Esophagus muscularis mucosa (tissue), 4 donors: ENCODE results near the gene TMEM258. TPM values are rescaled to one million over a fixed set of nuclear protein-coding genes. Genes with fewer than 3 reads are reported as not detected.

Source experiments
- DNase-seq: peaks from one replicate; pipeline ENCODE4 v3.0.0-alpha.2; 2017; ENCODE audit errors: extremely low spot score
- H3K27ac ChIP-seq, 4 donors: fragments of 200-600 bp; sonication (generic); replicated peaks in 1 of 4; 1 replicate in 3 of 4; 2 replicates in 1 of 4; pipeline ENCODE4 v1.5.1; 2016 to 2019; ENCODE audit warnings: mild to moderate bottlenecking in 1 of 4
- H3K27me3 ChIP-seq, 4 donors: fragments of 200-600 bp; sonication (generic); one replicate each; pipeline versions ENCODE4 v1.5.1 to v1.6.0; 2016 to 2019
- H3K36me3 ChIP-seq, 4 donors: fragments of 200-600 bp; sonication (generic); one replicate each; pipeline ENCODE4 v1.5.1; 2016 to 2019
- H3K4me1 ChIP-seq, 4 donors: fragments of 200-600 bp; sonication (generic); one replicate each; pipeline ENCODE4 v1.5.1; 2016 to 2019
- H3K4me3 ChIP-seq, 4 donors: fragments of 200-600 bp; sonication (generic); 1 replicate in 2 of 4; 2 replicates in 2 of 4; pipeline ENCODE4 v1.5.1; 2016 to 2019; ENCODE audit warnings: mild to moderate bottlenecking in 4 of 4, moderate library complexity in 1 of 4
- H3K9me3 ChIP-seq, 4 donors: fragments of 200-600 bp; sonication (generic); 1 replicate in 3 of 4; 2 replicates in 1 of 4; pipeline ENCODE4 v1.5.1; 2016 to 2019
- CTCF ChIP-seq, 3 experiments: fragments of 200-600 bp in 2 of 3; fragments of 450-650 bp in 1 of 3; sonication (generic) in 2 of 3; IDR thresholded peaks; one replicate each; pipeline ENCODE4 v1.5.1; 2017 to 2019; ENCODE audit warnings: antibody characterized with exemption in 3 of 3, mild to moderate bottlenecking in 2 of 3, moderate library complexity in 1 of 3
- EP300 ChIP-seq: sonication (generic); formaldehyde crosslinking; IDR thresholded peaks from one replicate; pipeline ENCODE4 v1.6.1; 2017; ENCODE audit warnings: antibody characterized with exemption
- POLR2A ChIP-seq: fragments of 450-650 bp; IDR thresholded peaks from one replicate; pipeline ENCODE4 v1.6.1; 2017; ENCODE audit warnings: antibody characterized with exemption, moderate library complexity, mild to moderate bottlenecking, low read depth
- POLR2AphosphoS5 ChIP-seq, 2 donors: sonication (generic); formaldehyde crosslinking; IDR thresholded peaks; one replicate each; pipeline ENCODE4 v1.6.1; 2017; ENCODE audit warnings: antibody characterized with exemption in 2 of 2
- WGBS: methylation state at CpG from one replicate; pipeline ENCODE4 v1.1.5; 2018; 5-methylcytosine and 5-hydroxymethylcytosine counted together
- intact Hi-C: fragments of 100-400 bp; cut with DNase I; formaldehyde crosslinking; loops from one replicate; pipeline ENCODE4 v1.15.1; 2023
- total RNA-seq, 4 donors: library from RNA; depleted of rRNA; stranded (reverse); fragments of >200 nt; gene quantifications; one replicate each; pipeline versions ENCODE4 v1.1.0 to v1.2.1, GENCODE V29; 2016

The TMEM258 gene
- total RNA-seq, 4 donors from 2014 or later: 34.5 to 48.2 (median 43.8) TPM

- Histone ChIP-seq H3K27me3 (no peaks in the 10 kb centered on the region), H3K9me3 (no peaks in the 10 kb centered on the region), H3K36me3 (peaks cover 10 to 29% (median 26%) of the 10 kb centered on the region in 4 donors), H3K4me3 (no peak overlapping the region), H3K4me1 (peaks cover 25 to 55% (median 37%) of the 10 kb centered on the region in 4 donors), H3K27ac (no peak overlapping the region)
- TF ChIP-seq EP300: no peak
- TF ChIP-seq POLR2A: no peak
- TF ChIP-seq CTCF (IDR thresholded peaks at IDR 0.05): no peak
- TF ChIP-seq POLR2AphosphoS5 (IDR thresholded peaks at IDR 0.05): no peak
- intact Hi-C loops: loop anchor here (10.0 kb wide), 1 partner anchor 291 kb away; no protein-coding TSS in a partner anchor
- no peak for DNase-seq
- WGBS: 57% methylated on average over 3 of the region's 3 CpGs
Measured at GRCh38 chr11:61793829-61794204, 1.4 kb upstream of the TMEM258 start.

GRCh38 chr11:61793083-61793828, 857 bp upstream of the TMEM258 start:
- Histone ChIP-seq H3K27me3 (no peaks in the 10 kb centered on the region), H3K9me3 (no peaks in the 10 kb centered on the region), H3K4me3 (peak overlapping the region; percentile 64 to 87 (median 82)), H3K4me1 (peaks cover 25 to 53% (median 37%) of the 10 kb centered on the region in 4 donors), H3K27ac (peak overlapping the region; percentile 92 to 96 (median 94)), H3K36me3 (peaks cover 15 to 35% (median 31%) of the 10 kb centered on the region in 4 donors)
- no peak for DNase-seq
- WGBS: 6% methylated on average over 21 of the region's 29 CpGs
- intact Hi-C loops: loop anchor here (10.0 kb wide), 1 partner anchor 292 kb away; no protein-coding TSS in a partner anchor
- TF ChIP-seq EP300: no peak
- no peak for TF ChIP-seq CTCF (IDR thresholded peaks at IDR 0.05)
- no peak for TF ChIP-seq POLR2AphosphoS5 (IDR thresholded peaks at IDR 0.05)
- no peak for TF ChIP-seq POLR2A

GRCh38 chr11:61791737-61792309, 576 bp downstream of the TMEM258 start:
- peaks cover 29 to 49% (median 46%) of the 10 kb centered on the region in 4 donors for H3K36me3 ChIP-seq
- H3K4me3 ChIP-seq: peak overlapping the region; percentile 64 to 87 (median 82)
- H3K27ac ChIP-seq: peak overlapping the region; percentile 92 to 96 (median 94)
- no peak for DNase-seq
- H3K27me3 ChIP-seq: no peaks in the 10 kb centered on the region
- intact Hi-C loops: loop anchor here (10.0 kb wide), 1 partner anchor 293 kb away; no protein-coding TSS in a partner anchor
- TF ChIP-seq CTCF (IDR thresholded peaks at IDR 0.05) (no peak), POLR2A (no peak), POLR2AphosphoS5 (IDR thresholded peaks at IDR 0.05) (no peak), EP300 (no peak)
- H3K9me3 ChIP-seq: no peaks in the 10 kb centered on the region
- WGBS: 3% methylated on average over 14 of the region's 14 CpGs
- H3K4me1 ChIP-seq: peaks cover 20 to 44% (median 25%) of the 10 kb centered on the region in 4 donors

GRCh38 chr11:61787928-61788491, 4.4 kb downstream of the TMEM258 start:
- Histone ChIP-seq H3K4me1 (peaks cover 14 to 32% (median 15%) of the 10 kb centered on the region in 4 donors), H3K27ac (no peak overlapping the region), H3K9me3 (no peaks in the 10 kb centered on the region), H3K4me3 (no peak overlapping the region), H3K36me3 (peaks cover 42 to 75% (median 70%) of the 10 kb centered on the region in 4 donors), H3K27me3 (no peaks in the 10 kb centered on the region)
- DNase-seq: no peak
- intact Hi-C loops: no loop called here
- TF ChIP-seq EP300 (no peak), CTCF (IDR thresholded peaks at IDR 0.05) (peak in 2 of 3 experiments; percentile 19 to 20), POLR2A (no peak)
- 39% methylated on average over 8 of the region's 9 CpGs for WGBS
